Stimulated activated CD8-positive, alpha-beta memory T cell treated with anti-CD3 and anti-CD28 coated beads, Interleukin-7, amount 100 ng/mL, for 1 hour (primary cell): ENCODE measurements around the gene MIER2.

Experiments used
- DNase-seq, 2 donors: peaks; one replicate each; pipeline ENCODE4 v3.0.0-alpha.2; 2020; ENCODE audit warnings: low read depth in 2 of 2

The MIER2 gene

DNA sequence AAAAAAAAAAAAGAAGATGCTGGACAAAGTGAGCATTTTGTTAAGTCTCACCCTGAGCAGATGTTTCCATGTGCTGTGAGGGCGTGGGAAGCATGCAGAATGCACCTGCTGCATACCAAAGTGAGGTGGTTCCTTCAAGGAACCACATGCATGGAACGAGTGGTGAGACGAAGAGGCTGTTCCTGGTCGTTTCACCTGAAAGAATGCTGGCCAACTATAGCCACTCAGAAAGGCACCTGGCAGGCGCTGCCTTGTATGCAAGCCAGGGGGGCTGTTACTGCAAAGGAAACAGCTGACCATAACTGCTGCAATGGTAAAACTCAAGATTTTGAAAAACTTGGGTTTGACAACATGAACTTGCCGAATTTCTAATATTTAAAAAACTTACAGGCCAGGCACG lies 14.7 kb downstream of the MIER2 start:
- no peak for DNase-seq

DNA sequence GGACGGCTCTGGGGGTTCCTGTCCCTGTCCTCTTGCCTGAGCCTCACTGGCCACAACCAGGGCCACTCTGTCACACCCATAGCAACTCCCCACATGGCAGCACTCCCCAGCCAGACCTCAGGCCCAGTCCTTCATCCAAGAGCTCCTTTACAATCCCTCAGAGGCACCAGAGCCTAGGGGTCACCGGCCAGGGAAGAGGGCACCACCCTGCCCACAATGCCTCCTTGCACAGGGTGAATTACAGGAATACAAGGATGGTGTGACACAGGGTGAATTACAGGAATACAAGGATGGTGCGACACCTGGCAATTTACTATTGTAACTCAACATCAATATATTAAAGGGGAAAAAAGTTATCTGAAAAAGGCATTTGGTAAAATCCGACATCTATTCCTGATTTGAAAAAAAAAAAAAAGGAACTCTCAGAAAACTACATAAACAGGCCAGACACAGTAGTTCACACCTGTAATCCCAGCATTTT lies 16.5 kb downstream of the MIER2 start:
- DNase-seq: no peak

DNA sequence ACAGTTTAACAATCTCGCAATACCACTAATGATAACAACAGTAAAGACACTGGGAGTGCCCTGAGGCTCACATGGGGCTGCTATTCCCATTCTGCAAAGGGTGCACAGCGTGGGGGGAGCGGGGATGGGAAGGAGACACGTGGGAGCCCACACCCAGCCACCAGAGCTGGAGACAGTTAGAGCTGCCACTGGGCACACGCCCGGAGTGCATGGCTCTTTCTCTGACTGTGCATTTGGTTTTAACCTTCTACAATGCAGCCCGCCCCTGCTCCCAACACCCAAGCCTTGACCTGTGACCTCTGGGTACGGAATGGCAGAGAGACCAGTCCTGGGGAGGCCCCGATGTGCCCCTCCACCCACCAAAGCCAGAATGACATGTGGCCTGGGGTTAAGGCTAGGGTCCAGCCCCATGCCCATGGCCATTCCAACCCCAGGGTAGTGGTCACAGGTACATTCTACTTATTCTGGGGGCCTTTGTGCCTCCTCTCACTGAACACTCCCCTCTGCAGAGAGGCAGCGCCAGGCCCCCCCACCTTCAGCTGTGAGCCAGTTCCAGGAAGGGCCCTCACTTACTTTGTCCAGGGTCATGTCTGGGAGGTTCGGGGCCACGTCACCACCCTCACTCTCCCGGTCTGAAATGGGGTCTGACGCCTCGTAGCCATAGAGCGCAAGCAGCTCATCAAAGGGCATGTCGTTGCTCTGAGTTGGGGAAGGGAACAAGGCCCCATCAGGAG lies 17.1 kb downstream of the MIER2 start:
- no peak for DNase-seq

GRCh38 chr19:326871-327270 lies 17.7 kb downstream of the MIER2 start:
- DNase-seq: no peak

DNA sequence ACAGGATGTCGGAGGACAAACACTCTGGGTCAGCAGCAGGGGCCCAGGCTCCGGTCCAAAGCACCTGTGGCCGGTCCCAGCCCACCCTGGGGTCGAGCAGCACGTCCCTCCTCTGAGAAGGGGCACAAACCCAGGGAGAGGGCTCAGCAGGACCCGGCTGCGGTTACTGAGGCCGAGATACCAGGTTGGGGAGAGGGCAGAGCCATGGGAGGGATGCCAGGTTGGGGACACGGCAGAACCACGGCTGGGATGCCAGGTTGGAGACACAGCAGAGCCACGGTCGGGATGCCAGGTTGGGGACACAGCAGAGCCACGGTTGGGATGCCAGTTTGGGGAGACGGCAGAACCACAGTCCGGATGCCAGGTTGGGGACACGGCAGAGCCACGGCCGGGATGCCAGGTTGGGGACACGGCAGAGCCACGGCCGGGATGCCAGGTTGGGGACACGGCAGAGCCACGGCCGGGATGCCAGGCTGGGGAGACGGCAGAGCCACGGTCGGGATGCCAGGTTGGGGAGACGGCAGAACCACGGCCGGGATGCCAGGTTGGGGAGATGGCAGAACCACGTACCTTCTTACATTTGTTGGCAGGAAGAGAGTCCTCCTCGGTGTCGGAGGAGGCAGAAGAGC lies 18.5 kb downstream of the MIER2 start:
- no peak for DNase-seq

- no peak for DNase-seq
Observed at GRCh38 chr19:325173-325936, 19.2 kb downstream of the MIER2 start.

- no peak for DNase-seq
Observed at GRCh38 chr19:324716-325115, 19.9 kb downstream of the MIER2 start.

DNA sequence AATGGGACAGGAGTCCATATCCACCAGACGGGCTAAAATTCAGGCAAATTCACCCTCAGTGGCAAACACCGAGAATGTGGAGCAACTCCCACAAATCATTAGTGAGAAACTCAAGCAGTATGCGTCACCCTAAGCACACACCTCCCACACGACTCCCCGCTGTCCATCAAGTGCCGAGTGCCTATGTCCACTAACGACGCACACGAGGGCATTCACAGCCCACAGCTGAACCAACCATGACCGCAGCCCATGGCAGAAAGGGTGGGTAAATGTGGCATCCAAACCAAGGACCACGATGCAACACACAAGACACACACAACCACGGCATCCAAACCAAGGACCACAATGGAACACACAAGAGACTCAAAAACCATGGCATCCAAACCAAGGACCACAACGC lies 22.0 kb downstream of the MIER2 start:
- no peak for DNase-seq

DNA sequence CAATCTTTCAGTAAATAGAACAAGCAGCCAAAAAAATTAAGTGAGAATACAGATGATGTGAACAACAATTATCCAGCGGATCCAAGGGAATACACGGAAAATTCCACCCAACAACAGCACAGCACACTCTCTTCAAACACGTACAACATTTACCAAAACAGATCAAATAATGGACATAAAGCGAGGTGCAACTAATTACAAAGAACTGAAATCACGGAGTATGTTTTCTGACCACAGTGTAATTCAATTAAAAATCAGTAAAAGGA lies 26.2 kb downstream of the MIER2 start:
- DNase-seq: no peak

DNA sequence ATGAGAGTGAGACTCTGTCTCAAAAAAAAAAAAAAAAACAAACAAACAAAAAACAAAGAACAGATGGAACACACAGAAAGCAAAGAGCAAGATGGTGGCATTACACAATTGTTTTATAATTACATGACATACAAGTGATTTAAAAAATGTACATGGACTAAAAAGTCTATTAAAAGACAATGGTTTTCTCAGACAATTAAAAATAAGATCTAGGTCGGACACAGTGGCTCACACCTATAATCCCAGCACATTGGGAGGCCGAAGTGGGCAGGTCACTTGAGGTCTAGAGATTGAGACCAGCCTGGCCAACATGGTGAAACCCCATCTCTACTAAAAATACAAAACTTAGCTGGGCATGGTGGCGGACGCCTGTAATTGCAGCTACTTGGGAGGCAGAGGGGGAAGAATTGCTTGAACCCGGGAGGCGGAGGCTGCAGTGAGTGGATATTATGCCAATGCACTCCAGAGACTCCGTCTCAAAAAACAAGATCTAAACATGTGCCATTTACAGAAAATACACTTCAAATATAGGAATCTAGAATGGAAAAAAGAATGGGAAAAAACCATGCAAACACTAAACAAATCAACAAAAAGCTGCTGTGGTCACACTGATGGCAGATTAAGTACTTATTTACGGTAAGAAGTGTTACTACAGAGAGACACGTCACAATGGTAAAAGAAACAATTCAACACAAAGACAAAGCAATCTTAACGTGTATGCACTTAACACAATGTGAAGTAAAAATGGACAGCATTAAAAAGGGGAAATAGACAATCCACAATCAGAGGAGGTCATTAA lies 26.7 kb downstream of the MIER2 start:
- no peak for DNase-seq

- no peak for DNase-seq
Observed at GRCh38 chr19:315811-316210, 28.8 kb downstream of the MIER2 start.

DNA sequence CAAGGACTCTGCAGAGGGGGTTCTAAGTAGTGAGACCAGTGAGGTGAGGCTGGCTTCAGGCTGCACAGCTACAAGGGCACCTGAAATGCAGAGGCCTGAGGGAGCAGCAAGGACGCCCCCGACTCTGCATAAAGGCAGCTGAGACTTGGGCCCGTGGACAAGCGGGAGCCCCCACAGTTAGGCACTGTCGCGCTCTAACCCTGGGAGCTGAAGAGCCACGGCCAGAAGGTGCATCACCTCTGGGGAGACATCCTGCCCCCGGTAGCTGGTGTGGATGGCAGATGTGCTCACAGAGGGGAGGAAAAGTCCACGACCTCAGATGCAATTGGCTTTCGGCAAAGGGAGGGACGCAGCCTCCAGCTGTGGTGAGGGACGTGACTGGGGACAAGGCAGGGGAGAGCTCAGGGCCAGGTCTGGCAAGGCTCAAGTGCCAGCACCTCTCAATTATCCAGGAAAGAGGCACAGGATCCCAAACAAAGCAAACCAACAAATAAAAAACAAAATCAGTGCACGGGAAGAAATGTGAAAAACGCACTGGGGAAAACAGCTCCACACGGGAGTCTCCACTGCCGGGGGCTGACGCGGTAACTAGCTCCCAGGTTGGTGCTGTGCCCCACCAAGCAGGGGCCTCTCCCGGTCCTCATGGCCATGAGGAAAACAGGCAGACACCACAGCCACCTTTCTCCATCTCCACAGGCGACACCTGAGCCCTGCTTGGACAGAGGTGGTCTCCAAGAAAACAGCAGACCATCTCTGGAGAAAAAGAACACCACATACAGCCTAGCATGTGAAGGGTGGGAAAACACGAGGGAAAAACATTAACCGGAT lies 30.4 kb downstream of the MIER2 start:
- DNase-seq: no peak

- DNase-seq: no peak
Observed at GRCh38 chr19:313169-313987, 31.2 kb downstream of the MIER2 start.

DNA sequence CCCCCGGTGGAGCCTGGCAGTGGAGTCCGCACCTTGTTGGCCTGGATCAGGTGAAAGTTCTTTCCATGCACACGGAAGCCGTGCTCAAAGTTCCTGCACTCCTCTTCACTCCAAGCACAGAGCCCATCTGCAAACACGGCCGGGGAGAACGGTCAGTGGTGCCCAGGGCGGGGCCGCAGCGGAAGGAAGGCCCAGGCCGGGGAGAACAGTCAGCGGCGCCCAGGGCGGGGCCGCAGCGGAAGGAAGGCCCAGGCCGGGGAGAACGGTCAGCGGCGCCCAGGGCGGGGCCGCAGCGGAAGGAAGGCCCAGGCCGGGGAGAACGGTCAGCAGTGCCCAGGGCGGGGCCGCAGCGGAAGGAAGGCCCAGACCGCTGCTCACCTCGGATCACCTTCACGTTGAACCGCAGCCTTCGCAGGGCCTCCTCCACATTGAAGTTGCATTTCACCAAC lies 32.8 kb downstream of the MIER2 start:
- no peak for DNase-seq

- no peak for DNase-seq
Observed at GRCh38 chr19:310781-311496, 33.7 kb downstream of the MIER2 start.

DNA sequence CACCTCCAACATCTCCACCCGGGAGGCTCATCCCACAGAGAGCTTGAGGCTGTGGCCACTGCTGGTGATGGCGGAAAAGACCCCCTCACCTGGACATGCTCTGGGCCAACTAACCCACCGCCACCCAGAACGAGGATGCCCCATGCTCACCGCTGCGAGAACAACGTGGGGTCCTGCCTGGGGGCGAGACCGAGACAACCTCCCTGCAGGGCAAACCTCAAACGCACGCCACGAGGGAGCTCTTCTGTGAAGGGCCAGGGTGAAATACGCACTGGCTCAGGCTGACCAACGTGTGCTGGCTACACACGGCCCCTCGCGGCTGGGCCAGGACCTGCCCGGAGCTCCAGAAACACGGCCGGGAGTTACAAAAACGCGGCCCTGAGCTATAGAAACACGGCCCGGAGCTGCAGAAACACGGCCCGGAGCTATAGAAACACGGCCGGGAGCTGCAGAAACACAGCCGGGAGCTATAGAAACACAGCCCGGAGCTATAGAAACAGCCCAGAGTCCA lies 34.4 kb downstream of the MIER2 start:
- DNase-seq: no peak

DNA sequence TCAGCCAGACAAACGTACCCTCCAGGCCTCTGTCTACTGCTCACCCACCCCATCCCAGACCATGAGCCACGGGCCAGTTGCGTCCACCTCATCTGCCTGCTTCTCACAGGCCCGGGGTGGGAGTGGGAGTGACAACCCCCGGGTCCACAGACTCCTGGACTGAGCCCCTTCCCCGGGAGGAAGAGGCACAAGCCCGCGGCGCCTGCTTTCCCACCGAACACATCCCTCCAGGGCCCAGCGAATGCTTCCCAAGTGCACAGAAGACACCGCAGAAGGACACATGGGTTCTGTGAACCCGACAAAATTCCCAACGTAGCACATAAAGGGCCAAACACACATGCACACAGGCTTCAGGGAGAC lies 35.4 kb downstream of the MIER2 start:
- no peak for DNase-seq

DNA sequence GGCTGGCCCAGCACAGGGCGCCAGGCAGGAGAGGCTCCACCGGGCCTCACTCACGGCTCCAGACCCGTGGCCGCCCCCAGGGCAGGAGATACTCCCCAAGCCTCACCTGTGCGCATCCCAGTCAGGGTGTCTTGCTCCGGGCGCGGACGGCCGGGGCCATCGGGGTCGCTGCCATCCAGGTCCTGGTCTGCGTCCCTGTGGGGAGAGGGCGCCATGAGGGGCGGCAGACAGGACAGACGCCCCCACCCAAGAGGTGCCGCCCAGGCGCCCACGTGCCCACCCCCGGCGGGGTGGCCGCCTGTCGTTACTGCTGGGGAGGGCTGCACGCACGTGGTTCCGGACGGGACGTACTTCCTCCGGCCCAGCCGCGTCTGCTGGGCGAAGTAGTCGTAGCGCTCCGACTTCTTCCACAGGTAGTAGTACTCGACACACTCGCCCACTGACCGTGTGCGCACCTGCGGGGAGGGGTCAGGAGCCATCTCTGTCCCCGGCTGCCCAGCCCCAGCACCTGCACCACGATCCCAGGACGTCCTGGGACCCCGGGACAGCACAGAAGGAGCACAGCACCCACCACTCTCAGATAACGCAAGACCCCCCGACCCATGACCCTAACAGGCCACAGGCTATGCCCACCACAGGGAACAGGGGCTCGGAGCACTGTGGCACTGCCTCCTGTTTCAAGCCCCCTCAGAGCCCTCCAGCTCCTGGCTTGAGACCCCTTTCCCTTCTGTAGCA lies 36.0 kb downstream of the MIER2 start:
- DNase-seq: no peak
